ENCODE data around the gene KLLN. TPM values are rescaled to one million over a fixed set of nuclear protein-coding genes. Genes with fewer than 3 reads are reported as not detected.

Gene KLLN
- total RNA-seq, 4 donors from 2014 or later = 0.79 to 1.00 (median 0.82) TPM; not detected in 1

- Histone ChIP-seq H3K36me3 (peaks cover 0 to 6% (median 0%) of the 10 kb centered on the region in 4 donors), H3K27ac (peak overlapping the region; percentile 91 to 94 (median 92)), H3K4me3 (peak overlapping the region; percentile 63 to 82 (median 73)), H3K9me3 (no peaks in the 10 kb centered on the region), H3K4me1 (peaks cover 7 to 29% (median 21%) of the 10 kb centered on the region in 4 donors), H3K27me3 (no peaks in the 10 kb centered on the region)
- 0 to 13% methylated on average over 17 to 29 of the region's 29 CpGs for WGBS, 2 donors (ENCODE audit: low coverage in 1 of 2)
- DNase-seq = peak; percentile 54
- intact Hi-C loops (cut with DNase I; ENCODE audit: low total_unique reads) = no loop called here
- in situ Hi-C loops (cut with MboI; ENCODE audit: low pct_ligation_motif_present in 1 of 4, low pct_unique_long_range_greater_than_20kb in 1 of 4, low sequenced_read_pairs in 3 of 4) = no loop called here
- TF ChIP-seq, protein P1, sequence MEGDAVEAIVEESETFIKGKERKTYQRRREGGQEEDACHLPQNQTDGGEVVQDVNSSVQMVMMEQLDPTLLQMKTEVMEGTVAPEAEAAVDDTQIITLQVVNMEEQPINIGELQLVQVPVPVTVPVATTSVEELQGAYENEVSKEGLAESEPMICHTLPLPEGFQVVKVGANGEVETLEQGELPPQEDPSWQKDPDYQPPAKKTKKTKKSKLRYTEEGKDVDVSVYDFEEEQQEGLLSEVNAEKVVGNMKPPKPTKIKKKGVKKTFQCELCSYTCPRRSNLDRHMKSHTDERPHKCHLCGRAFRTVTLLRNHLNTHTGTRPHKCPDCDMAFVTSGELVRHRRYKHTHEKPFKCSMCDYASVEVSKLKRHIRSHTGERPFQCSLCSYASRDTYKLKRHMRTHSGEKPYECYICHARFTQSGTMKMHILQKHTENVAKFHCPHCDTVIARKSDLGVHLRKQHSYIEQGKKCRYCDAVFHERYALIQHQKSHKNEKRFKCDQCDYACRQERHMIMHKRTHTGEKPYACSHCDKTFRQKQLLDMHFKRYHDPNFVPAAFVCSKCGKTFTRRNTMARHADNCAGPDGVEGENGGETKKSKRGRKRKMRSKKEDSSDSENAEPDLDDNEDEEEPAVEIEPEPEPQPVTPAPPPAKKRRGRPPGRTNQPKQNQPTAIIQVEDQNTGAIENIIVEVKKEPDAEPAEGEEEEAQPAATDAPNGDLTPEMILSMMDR (IDR thresholded peaks at IDR 0.05) = no peak
- no peak for TF ChIP-seq POLR2A (IDR thresholded peaks at IDR 0.05)
- no peak for TF ChIP-seq EP300 (IDR thresholded peaks at IDR 0.05; ENCODE audit: low read depth)
- TF ChIP-seq POLR2AphosphoS5 (IDR thresholded peaks at IDR 0.05) = peak in 1 of 3 donors; percentile 19
These were observed 44.6 kb downstream of the KLLN start for GRCh38 chr10:87818505-87819288.

GRCh38 chr10:87817609-87818504 lies 45.5 kb downstream of the KLLN start, which contains the start of gene ATAD1:
TSS of gene ATAD1 (minus strand) at chr10:87818226. CDS start at chr10:87814599, 3,627 bp downstream.
- H3K27me3 ChIP-seq = no peaks in the 10 kb centered on the region
- in situ Hi-C loops (cut with MboI; ENCODE audit: low pct_ligation_motif_present in 1 of 4, low pct_unique_long_range_greater_than_20kb in 1 of 4, low sequenced_read_pairs in 3 of 4) (no loop called here), intact Hi-C loops (cut with DNase I; ENCODE audit: low total_unique reads) (no loop called here)
- no peaks in the 10 kb centered on the region for H3K9me3 ChIP-seq
- 0 to 5% methylated on average over 2 to 43 of the region's 60 CpGs for WGBS, 2 donors (ENCODE audit: low coverage in 1 of 2)
- H3K27ac ChIP-seq = peak within 1 kb of the TSS; percentile 91 to 94 (median 92)
- peaks cover 7 to 29% (median 21%) of the 10 kb centered on the region in 4 donors for H3K4me1 ChIP-seq
- TF ChIP-seq EP300 (IDR thresholded peaks at IDR 0.05; ENCODE audit: low read depth) (no peak), POLR2AphosphoS5 (IDR thresholded peaks at IDR 0.05) (peak; percentile 66 to 89 (median 83)), POLR2A (IDR thresholded peaks at IDR 0.05) (peak; percentile 81)
- TF ChIP-seq, protein P1 (IDR thresholded peaks at IDR 0.05) = peak in 3 of 5 experiments; percentile 18 to 26 (median 25)
- H3K36me3 ChIP-seq = peaks cover 0 to 15% (median 0%) of the 10 kb centered on the region in 4 donors
- DNase-seq = peak; percentile 90
- peak within 1 kb of the TSS; percentile 63 to 82 (median 73) for H3K4me3 ChIP-seq

DNA sequence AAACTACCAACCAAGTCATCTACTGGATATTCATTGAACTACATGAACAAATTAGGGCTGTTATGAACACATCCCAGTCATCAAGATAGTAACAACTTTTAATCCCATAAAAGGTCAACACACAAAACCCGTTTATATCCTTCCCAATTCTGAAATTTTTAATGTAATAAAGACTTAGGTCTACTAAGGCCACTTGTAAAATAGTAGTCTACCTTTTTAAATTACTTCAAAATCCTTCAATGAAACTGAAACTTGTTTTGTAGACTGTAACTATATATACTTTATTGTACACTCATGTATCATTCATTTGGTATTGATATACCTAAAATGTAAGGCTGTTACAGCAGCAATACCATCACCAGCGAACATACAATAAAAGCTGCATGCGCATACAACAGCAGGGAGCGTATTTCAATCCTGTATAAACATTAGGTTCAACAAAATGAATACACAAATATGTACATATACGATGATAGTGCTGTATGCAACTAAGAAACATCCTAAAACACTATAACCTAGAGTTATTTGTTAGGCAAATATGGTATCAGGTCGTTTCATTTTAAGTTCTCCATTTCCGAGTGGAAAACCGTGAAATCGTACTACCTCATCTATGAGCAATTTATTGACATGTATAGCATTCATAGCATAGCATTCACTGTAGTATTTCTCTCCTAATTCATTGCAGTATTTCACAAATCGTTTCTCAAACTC lies 46.3 kb downstream of the KLLN start:
- TF ChIP-seq EP300 (IDR thresholded peaks at IDR 0.05; ENCODE audit: low read depth) (no peak), POLR2AphosphoS5 (IDR thresholded peaks at IDR 0.05) (no peak), POLR2A (IDR thresholded peaks at IDR 0.05) (no peak)
- TF ChIP-seq, protein P1 (IDR thresholded peaks at IDR 0.05) = no peak
- in situ Hi-C loops (cut with MboI; ENCODE audit: low pct_ligation_motif_present in 1 of 4, low pct_unique_long_range_greater_than_20kb in 1 of 4, low sequenced_read_pairs in 3 of 4) (no loop called here), intact Hi-C loops (cut with DNase I; ENCODE audit: low total_unique reads) (no loop called here)
- H3K36me3 ChIP-seq = peaks cover 0 to 23% (median 0%) of the 10 kb centered on the region in 4 donors
- no peak for DNase-seq
- H3K27ac ChIP-seq = peak overlapping the region; percentile 91 to 94 (median 92)
- H3K4me1 ChIP-seq = peaks cover 7 to 29% (median 21%) of the 10 kb centered on the region in 4 donors
- 10 to 13% methylated on average over 10 of the region's 10 CpGs for WGBS, 2 donors (ENCODE audit: low coverage in 1 of 2)
- peak overlapping the region; percentile 63 to 82 (median 73) for H3K4me3 ChIP-seq
- H3K27me3 ChIP-seq = no peaks in the 10 kb centered on the region
- H3K9me3 ChIP-seq = no peaks in the 10 kb centered on the region

Measured in transverse colon (tissue), 4 donors.